Neutrophil (primary cell): Measurements from ENCODE around the gene WDR3.

ENCODE experiments used
- H3K27ac ChIP-seq: fragments of 200-600 bp; sonication (generic); 2 replicates; pipeline ENCODE4 v1.5.1; 2016; ENCODE audit warnings: mild to moderate bottlenecking, moderate library complexity
- H3K27me3 ChIP-seq: fragments of 200-600 bp; sonication (generic); 2 replicates; pipeline ENCODE4 v1.6.0; 2016; ENCODE audit warnings: mild to moderate bottlenecking
- H3K36me3 ChIP-seq: fragments of 200-600 bp; sonication (generic); 2 replicates; pipeline ENCODE4 v1.5.1; 2017
- H3K4me1 ChIP-seq, 2 experiments: fragments of 200-600 bp in 1 of 2; sonication (generic) in 1 of 2; 1 replicate in 1 of 2; 2 replicates in 1 of 2; pipeline versions ENCODE4 v1.5.1 to v1.6.1; 2013 to 2016; ENCODE audit warnings: low read depth in 1 of 2, low read length in 1 of 2, mild to moderate bottlenecking in 1 of 2, moderate library complexity in 1 of 2; ENCODE audit not compliant: control insufficient read depth in 1 of 2, insufficient read depth in 1 of 2
- H3K4me3 ChIP-seq, 2 experiments: fragments of 200-600 bp in 1 of 2; sonication (generic) in 1 of 2; 1 replicate in 1 of 2; 2 replicates in 1 of 2; pipeline ENCODE4 v1.5.1; 2013 to 2016; ENCODE audit warnings: low read depth in 1 of 2, low read length in 1 of 2, mild to moderate bottlenecking in 1 of 2, moderate library complexity in 1 of 2
- H3K9me3 ChIP-seq: fragments of 200-600 bp; sonication (generic); 2 replicates; pipeline ENCODE4 v1.5.1; 2016
- TF ChIP-seq, protein P1 (sequence below): fragments of 200-600 bp; sonication (generic); IDR thresholded peaks from 2 replicates; pipeline ENCODE4 v1.5.1; 2016; ENCODE audit warnings: antibody characterized with exemption

The WDR3 gene

DNA sequence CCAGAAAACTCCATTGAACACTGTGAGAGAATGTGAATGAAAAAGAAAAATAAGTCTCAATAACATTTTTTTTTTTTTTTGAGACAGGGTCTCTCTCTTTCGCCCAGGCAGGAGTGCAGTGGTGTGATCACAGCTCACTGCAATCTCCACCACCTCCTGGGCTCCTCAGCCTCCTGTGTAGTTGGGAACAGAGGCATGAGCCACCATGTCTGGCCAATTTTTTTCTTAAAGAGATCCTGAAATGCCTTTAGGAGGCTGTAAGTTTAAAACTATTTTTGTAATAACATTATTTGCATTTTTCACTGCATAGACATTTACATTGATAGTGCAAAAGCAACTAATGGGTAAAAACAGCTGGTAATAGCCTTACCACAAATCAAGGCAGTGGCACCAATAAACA, 35.5 kb upstream of the WDR3 start:
- peaks cover 64% of the 10 kb centered on the region for H3K36me3 ChIP-seq
- H3K9me3 ChIP-seq = no peaks in the 10 kb centered on the region
- H3K27ac ChIP-seq = no peak overlapping the region
- H3K4me1 ChIP-seq = no peaks in the 10 kb centered on the region
- TF ChIP-seq, protein P1, sequence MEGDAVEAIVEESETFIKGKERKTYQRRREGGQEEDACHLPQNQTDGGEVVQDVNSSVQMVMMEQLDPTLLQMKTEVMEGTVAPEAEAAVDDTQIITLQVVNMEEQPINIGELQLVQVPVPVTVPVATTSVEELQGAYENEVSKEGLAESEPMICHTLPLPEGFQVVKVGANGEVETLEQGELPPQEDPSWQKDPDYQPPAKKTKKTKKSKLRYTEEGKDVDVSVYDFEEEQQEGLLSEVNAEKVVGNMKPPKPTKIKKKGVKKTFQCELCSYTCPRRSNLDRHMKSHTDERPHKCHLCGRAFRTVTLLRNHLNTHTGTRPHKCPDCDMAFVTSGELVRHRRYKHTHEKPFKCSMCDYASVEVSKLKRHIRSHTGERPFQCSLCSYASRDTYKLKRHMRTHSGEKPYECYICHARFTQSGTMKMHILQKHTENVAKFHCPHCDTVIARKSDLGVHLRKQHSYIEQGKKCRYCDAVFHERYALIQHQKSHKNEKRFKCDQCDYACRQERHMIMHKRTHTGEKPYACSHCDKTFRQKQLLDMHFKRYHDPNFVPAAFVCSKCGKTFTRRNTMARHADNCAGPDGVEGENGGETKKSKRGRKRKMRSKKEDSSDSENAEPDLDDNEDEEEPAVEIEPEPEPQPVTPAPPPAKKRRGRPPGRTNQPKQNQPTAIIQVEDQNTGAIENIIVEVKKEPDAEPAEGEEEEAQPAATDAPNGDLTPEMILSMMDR = no peak
- H3K27me3 ChIP-seq = no peaks in the 10 kb centered on the region
- no peak overlapping the region for H3K4me3 ChIP-seq

DNA sequence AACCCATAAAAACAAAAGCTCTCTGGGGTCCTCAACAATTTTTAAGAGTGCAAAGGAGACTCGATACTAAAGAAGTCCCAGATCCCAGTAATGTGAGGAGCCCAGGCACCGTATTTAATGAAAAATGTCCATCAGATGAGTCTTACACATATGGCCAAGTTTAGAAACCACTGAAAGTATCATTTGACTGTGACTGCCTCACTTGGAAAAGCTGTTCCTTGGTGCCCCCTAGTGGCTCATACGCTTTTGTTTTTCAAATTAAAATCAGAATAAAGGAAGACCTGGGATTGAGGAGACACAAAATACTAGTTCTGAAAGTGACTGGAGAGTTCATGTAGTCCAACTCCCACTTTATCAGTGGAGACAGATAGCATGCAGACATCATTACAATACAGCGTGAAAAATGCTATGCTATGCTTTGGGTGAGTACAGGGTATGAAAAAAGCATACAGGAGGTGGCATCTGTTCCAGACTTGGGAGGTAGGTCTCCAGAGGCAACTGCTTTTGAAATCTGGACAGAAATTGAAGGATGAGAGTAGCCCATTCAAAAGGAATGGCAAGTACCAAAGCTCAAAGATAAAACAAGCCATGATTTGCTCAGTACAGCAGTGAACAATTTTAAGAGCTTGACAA, 33.9 kb upstream of the WDR3 start:
- Histone ChIP-seq H3K36me3 (peaks cover 68% of the 10 kb centered on the region), H3K9me3 (no peaks in the 10 kb centered on the region), H3K4me1 (no peaks in the 10 kb centered on the region), H3K27ac (no peak overlapping the region), H3K4me3 (no peak overlapping the region), H3K27me3 (no peaks in the 10 kb centered on the region)
- TF ChIP-seq, protein P1 = peak; percentile 29

DNA sequence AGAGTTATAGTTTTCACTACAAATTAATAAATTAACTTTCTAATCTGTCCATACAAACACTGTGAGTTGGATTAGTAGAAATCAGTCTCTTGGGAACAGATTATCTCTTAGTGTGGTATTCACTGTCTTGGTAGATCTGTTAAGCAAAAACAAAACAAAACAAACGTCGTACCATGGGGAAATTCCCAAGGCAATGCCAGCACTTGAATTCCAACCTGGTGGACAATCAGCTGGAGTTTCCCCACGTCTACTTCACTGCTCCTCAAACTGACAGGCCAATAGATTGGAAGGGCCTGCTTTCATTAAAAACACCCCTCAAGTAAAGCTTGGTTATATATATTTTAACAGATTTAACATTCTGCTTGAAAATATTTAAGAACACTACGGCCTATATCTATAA, 32.0 kb upstream of the WDR3 start:
- no peaks in the 10 kb centered on the region for H3K27me3 ChIP-seq
- no peak overlapping the region for H3K4me3 ChIP-seq
- no peak overlapping the region for H3K27ac ChIP-seq
- peaks cover 78% of the 10 kb centered on the region for H3K36me3 ChIP-seq
- TF ChIP-seq, protein P1 = no peak
- H3K9me3 ChIP-seq = no peaks in the 10 kb centered on the region
- no peaks in the 10 kb centered on the region for H3K4me1 ChIP-seq

DNA sequence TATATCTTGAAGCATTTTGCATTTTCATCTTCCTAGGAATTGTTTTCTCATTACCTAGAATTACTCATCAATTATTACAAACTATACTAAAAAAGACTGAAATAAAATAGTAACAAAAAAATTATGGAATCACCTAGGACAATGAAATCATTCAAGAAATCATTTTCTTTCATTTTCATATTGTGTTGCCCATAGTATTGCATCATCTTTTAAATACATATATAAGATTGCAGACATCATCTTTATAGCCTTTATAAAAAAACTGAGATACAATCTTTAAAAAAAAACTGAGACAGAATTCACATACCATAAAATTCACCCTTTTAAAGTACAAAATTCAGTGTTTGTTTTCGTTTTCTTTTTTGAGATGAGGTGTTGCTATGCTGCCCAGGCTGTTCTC, 29.7 kb upstream of the WDR3 start:
- Histone ChIP-seq H3K27me3 (no peaks in the 10 kb centered on the region), H3K27ac (no peak overlapping the region), H3K4me1 (peaks cover 0 to 3% of the 10 kb centered on the region in 2 experiments), H3K4me3 (no peak overlapping the region), H3K9me3 (no peaks in the 10 kb centered on the region), H3K36me3 (peaks cover 82% of the 10 kb centered on the region)
- TF ChIP-seq, protein P1 = no peak

DNA sequence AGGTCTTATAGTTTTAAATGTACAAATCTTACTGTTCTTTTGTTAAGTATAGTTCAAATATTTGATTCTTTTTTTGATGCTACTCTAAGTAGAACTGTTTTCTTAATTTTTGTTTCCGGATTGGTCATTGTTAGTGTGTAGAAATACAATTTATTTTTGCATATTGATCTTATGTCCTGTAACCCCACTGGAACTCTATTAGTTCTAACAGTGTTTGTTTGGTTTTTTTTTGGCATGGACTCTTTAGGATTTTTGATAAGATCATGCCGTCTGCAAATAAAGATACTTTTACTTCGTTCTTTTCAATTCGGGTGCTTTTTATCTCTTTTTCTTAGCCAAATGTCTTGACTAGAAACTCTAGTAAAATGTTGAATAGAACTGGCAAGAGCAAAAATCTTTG, 26.6 kb upstream of the WDR3 start:
- TF ChIP-seq, protein P1 = no peak

More for the DNA sequence above, 26.6 kb upstream of the WDR3 start:
- Histone ChIP-seq H3K4me3 (no peak overlapping the region), H3K9me3 (no peaks in the 10 kb centered on the region), H3K27me3 (no peaks in the 10 kb centered on the region), H3K27ac (no peak overlapping the region), H3K36me3 (peaks cover 85% of the 10 kb centered on the region), H3K4me1 (peaks cover 0 to 3% of the 10 kb centered on the region in 2 experiments)
